Measurements from ENCODE around the gene FAM13C.
"Not testable (repeated sequence)": the region's sequence is repeated elsewhere in the genome, so short reads cannot be mapped to it uniquely, and the experiment has no call there.

FAM13C gene
- total RNA-seq: 0 to 0.05 reads per million in 2 donors

DNA sequence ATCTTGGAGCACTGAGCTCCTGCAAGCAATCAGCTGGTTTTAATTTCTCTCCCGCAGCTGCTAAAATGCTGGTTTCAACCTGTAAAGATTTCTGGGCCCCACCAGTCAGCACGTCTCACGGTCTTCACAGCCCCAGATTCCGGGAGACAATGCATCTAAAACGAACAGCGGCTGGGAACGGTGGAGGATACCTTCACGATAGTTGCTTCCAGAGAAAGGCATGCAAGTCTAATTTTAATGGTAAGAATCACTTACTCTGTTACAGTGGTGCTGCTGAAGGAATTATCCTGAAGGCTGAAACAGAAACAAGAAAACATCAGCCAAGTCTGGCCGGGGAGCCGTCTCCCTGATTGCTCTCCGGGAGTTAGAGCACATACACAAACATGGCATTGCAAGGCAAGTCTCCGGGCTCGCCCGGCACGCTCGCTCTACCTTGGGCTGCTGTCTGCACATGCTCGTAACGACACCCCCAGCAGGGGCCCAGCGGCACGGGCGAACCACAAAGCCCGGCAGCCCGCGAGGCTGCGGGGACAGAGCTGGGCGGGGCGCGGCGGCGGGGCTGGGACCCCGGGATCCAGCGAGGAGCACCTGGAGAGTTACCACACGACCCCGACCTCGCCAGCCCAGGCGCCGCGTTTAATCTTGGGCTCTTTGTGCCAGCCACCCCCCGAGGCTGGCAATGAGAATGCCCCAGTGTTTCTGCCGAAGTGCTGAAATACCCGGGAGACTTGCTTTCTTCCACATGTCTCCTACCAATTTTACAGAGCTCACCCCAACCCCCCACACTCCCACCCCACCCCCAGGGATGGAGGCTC, at the start of gene FAM13C:
Gene FAM13C, minus strand, starts transcription at position 406 of the 815 bp plus-strand sequence. Its CDS starts 89 bp downstream, at position 317.
- no peak for DNase-seq

DNA sequence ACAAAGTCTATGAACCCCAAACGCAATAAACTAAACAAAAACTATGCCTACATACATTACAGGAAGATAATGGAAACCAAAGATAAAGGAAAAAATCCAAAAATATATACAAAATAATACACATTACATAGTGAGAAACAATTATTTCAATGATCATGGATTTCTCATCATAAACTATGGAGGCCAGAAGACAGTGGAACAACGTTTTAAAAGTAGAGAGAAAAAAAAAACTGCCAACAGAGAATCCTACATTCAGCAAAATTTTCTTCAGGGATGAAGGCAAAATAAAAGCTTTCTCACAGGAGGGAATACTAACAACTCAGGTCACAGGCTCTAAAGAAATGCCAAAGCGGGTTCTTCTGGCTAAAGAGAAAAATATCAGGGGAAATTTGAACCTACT, 42.9 kb upstream of the FAM13C start:
- no peak for DNase-seq

DNA sequence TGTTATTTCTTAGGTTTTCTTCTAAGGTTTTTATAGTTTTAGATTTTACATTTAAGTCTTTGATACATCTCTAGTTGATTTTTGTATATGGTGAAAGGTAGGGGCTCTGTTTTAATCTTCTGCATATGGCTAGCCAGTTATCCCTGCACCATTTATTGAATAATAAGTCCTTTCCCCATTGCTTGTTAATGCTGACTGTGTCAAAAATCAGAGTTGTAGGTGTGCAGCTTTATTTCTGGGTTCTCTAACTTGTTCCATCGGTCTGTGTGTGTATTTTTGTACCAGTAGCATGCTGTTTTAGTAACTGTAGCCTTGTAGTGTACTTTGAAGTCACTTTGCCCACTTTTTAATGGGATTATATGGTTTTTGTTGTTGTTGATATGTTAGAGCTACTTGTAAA, 37.9 kb upstream of the FAM13C start:
- DNase-seq: no peak

DNA sequence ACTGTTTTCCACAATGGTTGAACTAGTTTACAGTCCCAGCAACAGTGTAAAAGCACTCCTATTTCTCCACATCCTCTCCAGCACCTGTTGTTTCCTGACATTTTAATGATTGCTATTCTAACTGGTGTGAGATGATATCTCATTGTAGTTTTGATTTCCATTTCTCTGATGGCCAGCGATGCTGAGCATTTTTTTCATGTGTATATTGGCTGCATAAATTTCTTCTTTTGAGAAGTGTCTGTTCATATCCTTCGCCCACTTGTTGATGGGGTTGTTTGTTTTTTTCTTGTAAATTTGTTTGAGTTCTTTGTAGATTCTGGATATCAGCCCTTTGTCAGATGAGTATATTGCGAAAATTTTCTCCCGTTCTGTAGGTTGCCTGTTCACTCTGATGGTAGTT, 37.0 kb upstream of the FAM13C start:
- not testable (repeated sequence) for DNase-seq

DNA sequence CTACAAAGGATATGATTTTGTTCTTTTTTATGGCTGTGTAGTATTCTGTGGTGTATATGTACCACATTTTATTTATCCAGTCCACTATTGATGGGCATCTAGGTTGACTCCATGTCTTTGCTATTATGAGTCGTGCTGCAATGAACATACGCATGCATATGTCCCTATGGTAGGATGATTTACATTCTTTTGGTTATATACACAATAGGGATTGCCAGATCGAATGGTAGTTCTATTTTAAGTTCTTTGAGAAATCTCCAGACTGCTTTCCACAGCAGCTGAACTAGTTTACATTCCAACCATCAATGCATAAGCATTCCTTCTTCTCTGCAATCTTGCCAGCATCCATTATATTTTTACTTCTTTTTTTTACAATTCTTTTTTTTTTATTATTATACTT, 35.6 kb upstream of the FAM13C start:
- DNase-seq: no peak

DNA sequence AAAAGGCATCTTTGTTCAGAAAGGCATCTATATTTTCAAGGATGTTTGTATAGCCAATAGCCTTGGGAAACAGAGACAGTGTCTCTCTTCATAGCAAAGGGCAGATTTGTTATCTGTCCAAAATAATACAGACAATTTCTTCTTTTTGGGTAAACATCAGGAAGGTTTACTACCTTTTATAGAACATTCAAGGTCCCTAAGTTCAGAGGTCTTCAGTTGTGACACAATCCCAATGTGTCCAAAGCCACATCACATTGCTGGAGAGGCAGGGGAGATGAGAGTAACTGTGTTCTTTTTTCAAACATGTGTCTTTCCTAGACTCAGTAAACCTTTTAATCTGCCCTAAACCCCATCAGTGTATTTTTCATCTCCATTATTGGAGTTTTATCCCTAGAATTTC, 33.6 kb upstream of the FAM13C start:
- no peak for DNase-seq

DNA sequence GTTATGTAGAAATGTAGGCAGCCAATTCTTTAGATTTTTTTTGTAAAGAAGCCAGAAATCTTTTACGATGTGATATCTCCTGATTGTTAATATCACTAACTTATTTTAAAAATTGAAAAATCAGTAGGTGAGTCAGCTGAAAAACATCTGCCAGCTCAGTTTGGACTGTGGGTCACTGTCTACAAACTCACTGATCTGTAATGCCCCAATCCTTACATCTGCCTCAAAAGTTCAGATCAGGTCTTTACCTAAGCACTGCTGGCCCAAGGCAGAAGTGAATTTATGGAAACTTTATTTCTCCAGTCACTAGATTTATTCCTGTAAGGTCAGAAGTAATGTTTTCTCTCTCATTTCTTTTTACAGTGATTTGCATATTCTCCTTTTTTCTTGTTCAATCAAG, 31.0 kb upstream of the FAM13C start:
- no peak for DNase-seq

DNA sequence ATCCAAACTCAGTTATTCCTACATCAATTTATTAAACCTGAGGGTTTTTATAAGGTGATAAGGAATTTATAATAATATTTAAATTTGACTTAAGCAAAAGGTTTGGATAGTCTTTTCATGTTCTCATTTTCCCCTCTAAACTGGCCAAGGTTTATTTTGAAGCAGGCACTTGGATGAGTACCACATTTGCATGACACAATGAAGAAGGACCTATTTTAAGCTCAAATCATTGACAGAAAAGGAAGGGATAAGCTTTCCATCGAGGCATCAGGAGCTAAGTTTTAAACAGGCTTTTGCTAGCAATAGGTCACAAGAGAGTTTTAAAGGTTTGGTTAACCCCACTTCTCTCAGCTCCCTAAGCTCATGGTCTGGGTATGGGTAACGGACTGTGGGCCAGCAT, 28.7 kb upstream of the FAM13C start:
- DNase-seq: no peak

DNA sequence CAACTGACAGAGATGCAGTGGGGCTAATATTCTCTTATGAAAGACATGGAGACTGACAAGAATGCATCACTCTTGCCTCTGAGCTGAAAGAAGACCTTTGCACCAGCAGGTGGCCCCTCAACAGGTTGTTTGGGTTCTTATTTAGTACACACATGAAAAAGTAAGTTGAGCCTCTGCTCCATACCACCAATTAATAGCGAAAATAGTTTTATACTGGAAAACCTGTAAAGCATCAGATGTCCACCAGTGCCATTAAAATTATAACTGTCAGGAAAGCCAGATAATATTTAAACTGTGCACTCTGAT, 26.3 kb upstream of the FAM13C start:
- no peak for DNase-seq

DNA sequence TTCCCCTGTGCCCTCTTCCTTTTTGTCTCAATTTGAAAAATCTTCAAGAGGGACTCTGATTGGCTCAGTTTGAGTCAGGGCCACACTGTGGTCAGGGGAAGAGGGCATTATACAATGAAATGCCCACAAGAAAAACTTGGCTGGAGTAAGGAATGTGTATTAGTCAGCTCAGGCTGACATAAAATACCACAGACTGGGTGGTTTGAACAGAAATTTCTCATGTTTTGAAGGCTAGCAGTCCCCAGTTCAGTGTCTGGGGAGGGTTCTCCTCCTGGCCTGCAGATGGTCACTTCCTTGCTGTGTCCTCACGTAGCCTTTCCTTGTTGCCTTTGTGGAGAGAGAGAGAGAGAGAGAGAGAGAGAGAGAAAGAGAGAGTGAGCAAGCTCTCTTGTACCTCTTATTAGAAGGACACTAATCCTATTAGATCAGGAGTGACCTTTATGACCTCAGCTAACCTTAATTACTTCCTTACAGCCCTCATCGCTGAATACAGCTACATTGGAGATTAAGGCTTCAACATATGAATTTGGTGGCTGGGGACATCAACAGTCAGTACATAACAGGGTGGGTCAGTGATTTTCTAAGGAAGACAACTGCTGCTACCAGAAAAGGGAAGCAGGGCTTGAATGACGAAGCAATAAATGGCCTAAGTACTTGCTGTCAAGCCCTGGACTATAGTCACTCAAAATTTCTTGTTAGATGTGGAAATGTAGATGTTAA, 25.8 kb upstream of the FAM13C start:
- no peak for DNase-seq

DNA sequence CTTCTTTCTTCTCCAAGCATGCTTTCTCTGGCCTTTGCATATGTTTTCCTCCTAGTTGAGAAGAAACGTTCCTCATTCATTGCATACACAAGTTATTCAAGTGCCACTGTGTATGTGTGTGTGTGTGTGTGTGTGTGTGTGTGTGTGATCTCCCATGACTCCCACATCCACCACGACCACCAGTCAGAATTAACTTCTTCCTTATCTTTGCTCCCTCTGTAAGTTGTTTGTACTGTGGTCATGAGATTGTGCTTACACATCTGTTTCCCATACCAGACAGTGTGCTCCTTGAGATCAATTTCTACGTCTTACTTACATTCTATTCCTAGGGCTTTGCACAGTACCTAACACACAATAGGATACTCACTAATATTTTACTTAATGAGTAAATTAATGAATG, 22.4 kb upstream of the FAM13C start:
- DNase-seq: no peak

DNA sequence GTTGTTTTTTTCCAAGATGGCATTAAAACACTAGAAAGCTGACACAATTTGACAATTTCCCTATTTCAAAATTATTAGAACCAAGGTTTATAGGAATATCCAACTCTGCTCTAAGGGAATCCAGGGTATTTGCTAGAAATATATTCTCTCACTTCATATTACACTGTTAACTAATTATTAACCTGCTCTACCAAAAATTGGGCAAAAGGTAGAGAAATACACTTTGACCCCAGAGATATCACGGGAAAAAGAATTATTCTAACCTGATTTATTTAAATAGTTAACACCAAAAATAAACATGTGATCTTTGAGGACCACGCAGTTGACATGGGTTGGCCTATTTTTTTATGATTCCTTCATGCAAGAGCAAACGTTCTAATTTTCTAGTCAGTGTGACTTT, 21.6 kb upstream of the FAM13C start:
- DNase-seq: no peak

DNA sequence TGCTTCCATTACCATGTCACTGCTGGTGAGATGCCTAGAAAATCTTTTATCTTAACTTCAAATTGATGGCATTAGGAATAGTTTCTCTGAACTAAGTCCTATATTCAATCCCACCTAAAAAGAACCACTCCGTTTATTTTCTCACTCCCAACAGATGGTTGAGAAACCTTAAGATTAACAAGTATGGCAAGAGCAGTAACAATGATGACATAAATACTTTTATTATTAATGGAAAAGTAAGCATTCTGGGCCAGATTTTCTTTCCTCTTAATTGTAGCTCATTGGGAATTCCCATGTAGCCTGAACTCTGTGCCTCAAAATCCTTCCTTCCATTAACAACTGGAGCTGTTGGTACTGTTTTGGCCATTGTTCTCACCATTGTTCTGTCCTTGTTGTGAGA, 21.1 kb upstream of the FAM13C start:
- no peak for DNase-seq

DNA sequence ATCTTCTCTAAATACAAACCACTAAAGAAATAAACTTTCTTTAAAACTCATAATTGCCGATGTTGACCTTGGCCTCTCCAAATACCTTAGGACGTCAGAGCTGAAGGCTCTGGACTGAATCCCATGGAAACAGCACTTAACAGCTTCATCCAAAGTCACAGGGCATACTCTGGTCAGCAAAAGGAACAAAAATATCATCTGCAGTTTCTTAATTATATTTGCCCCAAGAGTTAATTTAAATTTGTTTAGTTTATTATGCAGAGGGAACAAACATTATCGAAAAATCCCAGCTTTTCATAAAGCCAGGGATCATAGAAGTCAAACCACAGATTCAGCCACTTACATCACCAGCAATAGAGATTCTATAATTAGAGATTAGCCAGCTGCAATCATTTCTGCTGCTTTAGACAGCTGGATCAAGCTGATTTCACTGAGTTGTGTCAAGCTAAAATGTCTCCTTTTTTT, 20.5 kb upstream of the FAM13C start:
- no peak for DNase-seq

DNA sequence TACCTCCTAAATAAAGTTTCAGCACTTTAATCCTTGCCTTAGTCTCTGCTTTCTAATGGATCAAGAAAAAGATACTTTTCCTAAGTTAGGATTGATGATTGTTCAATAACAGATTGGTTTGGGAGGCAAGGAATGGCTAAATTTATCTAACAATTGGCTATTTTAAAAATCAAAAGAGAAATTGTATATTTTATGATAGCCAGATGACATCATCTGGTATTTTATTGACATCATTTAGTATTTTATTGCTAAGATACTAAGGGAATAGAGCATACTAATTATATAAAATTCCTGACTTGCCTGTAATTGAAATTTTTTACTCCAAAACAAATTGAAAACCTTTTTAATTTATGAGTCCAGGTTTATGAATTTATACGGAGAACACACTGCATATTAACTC, 19.3 kb upstream of the FAM13C start:
- no peak for DNase-seq

DNA sequence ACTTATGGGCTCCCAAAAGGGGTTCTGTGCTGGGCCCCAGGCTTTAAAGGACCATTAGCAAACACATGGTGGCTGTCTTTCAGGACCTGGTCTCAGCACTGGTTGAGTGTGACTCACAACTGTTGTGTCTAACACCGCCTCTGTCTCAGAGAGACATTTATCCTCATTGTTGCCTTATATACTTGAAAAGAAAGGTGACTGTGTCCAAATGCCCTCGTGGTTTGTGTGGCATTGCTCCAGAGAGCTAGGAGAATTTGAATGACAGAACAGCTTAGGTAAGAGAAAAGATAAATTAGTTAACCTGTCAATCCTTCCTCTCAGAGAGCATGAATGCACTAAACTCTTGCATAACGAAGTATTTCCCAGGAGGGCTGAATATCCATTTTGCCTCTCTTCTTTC, 14.5 kb upstream of the FAM13C start:
- no peak for DNase-seq

DNA sequence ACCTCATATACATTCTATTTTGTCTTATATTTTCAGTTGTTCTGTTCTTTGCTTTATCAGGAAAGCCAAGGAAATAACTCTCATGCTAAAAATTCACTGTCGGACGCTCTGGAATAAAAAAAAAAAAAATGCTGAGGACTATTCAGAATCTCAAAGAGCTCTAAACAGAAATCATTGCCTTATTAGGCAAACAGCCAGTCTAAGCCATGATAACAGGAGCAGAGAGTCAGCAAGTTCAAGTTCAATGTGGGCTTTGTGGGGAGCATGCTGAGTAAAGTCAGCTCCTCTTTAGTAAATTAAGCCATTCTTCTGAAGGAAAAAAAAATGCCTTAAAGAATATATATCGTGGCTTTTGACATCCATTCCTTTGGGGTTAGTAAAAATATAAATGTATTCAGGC, 13.6 kb upstream of the FAM13C start:
- no peak for DNase-seq

DNA sequence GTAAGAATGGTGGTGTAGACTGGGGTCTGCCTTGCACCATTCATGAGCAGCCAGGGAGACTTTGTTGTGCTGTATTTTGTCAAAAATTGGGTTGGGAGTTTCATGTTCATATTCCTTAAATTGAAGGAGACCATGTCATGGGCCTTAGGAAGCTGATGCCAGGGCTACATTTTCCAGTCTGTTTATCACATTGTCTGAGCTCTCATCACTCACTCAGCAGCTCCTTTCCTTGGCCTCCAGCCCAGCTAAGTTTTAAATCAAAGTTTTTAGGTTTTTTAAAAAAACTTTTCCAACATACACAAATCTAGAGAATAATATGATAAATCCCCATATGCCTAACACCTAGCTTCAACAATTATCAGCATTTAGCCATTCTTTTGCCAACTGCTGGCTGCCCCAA, 12.6 kb upstream of the FAM13C start:
- no peak for DNase-seq

DNA sequence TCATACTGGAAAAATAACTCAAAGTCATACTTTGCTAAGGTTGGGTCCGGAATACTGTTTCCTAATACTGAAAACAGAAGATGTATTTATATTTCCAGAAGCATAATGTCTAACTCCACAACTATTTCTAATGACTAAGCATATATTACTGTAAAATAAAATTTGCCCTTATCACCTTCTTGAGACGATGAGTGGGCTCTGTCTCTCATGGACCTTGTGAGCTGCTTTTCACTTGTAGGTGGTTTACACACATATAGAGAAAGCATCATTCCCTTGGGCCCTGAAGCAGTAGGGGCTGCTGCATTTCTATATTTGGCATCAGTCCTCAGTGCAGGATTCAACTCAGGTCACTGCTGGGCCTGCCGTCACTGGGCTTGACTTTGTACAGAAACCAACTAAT, 10.7 kb upstream of the FAM13C start:
- no peak for DNase-seq

DNA sequence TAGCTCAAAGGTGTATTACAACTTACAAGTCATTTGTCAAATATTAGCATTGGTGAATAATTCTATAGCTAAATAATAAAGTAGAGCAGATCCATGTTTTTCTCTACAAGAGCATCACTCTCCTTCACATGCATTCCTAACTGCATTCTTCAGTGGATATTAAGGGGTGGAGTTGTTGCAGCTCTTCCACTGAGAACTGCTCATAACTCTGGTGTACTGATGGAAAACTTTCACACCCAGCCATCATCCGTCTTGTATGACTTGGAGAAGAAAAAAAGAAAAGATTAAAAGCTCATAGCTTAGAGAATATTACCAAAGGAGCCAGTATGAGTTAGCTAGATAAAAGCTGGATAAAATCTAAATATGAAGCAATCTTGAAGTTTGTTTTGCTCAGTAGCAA, 10.2 kb upstream of the FAM13C start:
- DNase-seq: no peak

DNA sequence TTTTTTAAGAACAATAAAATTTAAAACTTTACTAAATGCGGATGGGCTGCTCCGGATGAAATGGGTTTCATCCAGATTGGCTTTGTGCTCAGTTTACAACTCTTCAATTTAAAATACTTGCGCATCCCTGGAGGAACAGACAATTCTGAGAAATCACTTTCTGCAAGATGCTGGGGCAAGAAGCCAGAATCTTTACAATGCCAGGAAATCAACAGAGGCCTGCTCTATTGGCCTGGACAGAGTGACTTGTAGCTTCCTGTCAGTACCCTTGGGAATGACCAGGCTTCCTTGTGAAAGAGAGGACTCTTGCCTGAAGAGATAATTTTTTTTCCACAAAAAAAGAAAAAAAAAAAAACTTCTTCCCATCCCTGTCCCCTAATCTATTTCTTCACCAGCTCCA, 3.9 kb upstream of the FAM13C start:
- no peak for DNase-seq

DNA sequence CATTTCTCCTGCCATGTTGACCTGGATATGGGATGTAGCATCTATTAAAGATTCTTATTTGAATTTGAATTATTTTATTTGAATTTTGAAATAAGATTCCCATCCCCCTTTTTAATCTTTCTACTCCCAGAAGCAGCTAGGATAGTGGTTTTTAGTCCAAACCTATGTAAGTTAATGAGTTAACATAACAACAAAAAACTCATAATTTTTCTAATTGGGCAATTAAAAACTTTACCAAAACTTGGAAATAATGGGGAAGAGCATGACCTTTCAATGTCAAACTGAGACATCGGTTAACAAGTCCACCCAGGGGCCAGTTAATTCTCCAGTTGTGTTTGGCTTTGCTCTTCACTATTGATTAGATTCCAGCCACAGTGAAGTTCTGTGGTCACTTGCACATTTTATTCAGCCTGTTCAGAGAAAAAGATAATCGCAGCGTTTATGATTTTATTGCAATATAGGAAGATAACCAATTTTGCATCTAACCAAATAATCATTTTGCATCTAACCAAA, 1.2 kb upstream of the FAM13C start:
- no peak for DNase-seq

DNA sequence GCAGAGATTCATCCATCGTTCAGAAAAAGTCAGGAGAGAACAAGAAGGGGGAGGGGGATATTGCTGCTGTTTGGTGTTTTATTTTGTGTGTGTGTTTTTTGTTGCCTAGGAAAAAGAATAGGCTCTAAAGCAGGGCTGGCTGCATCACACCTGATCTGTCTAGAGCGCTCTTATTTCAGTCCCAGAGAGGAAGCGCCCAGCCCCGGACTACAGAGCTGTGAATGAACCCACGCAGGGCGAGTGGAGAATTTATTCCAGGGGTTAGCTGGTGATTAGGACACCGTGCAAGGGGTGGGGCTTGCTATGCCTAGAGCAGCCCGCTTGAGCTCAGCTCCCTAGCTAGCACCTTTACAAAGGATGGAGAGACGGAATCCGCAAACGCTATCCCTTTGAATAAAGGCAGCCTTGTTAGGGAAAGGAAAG, 621 bp upstream of the FAM13C start:
- DNase-seq: no peak

DNA sequence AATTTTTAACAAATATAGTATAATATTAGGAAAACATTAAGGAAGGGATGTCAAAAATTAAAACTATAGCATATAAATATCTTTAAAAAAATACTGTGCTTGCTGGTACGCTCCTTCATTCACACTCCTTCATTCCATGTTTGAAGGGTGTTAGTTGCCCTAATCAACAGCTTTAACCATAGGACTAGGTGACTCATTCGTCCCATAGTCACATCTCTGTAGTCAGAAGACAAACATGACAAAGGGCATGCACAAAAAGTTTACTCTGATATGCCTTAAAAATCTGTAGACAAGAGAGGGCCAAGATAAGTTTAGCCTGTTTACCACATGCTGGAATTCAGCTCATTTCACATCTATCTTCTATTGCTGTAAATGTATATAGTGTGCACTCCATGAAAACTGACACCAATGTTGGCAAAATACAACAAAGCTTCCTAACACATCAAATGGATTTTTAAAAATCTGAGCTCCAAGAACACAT, 646 bp downstream of the FAM13C start:
- DNase-seq: no peak

Data from activated gamma-delta T cell (primary cell).